GM19463 (cell line): ENCODE measurements around the gene ZNF804B.
A peak's percentile ranks its signal among the peaks of the same experiment; 100 is the strongest.

ENCODE experiments used
- ATAC-seq: cut with Tn5 transposase; IDR thresholded peaks from one replicate; pipeline ENCODE4 v1.9.1; 2021; ENCODE audit warnings: mild to moderate bottlenecking, moderate library complexity; ENCODE audit not compliant: unreplicated experiment

Gene ZNF804B

GRCh38 chr7:88965371-88965770, 205.9 kb downstream of the ZNF804B start:
- no peak for ATAC-seq

DNA sequence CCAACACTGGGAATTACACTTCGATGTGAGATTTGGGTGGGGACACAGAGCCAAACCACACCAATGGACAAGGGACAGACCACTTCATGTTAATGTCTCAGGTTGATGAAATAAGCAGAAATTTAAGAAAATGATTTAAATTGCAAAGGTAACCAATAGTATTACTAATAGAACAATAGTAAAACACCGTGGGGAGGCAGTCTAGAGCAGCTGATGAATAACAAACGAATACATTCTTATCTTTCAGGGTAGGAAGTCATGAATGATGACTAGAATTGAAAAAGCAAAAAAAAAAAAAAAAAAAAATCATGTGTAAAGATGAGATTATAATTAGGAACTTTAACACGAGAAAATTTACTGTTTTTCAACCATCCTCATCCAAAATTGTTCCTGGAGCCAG, 207.9 kb downstream of the ZNF804B start:
- ATAC-seq = no peak

GRCh38 chr7:88969167-88969566, 209.7 kb downstream of the ZNF804B start:
- ATAC-seq = no peak

GRCh38 chr7:88985295-88985694, 225.8 kb downstream of the ZNF804B start:
- no peak for ATAC-seq

- no peak for ATAC-seq
These were observed 241.8 kb downstream of the ZNF804B start for GRCh38 chr7:89001306-89001705.

DNA sequence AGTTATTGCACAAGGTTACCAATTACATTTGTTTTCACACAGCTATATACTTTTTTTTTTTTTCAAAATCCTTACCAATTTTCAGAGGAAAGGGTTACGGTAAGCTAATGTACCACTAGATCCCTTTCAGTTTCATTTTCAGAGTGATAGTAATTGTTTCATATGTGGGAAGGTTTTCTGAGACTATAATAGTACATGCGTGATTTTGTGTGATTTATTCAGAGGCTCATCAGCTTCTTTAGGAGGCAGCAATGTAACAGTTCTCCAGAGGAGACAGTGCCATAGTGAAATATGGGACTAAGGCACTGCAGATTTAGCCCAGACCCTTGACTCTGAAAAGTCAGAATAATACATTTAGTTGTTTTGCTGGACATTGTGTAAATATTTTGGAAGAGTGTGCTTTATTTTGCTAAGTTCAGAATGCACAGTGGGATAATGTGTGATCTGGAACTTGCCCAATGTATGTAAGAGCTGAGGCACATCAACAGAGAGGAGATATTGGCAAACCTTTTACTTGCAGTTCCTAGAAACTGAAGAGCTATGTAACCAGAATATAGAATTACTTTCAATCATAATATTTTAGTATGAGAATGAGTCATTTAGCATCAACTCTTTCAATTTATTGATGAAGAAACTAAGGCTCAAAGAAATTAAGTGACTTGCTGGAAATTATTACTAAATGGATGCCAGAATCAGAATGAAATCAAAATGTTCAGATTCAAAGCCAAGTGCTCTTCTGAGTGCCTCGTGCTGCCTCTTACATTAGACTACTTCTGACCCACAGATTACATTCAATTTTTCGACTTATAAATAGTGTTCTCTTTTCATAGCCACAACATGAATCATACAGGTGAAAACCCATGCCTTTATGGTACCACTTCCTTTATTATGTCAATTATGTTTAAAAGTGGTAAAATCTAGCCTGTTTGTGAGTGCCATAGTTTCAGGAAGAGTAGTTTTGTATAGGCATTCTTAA, 243.8 kb downstream of the ZNF804B start:
- ATAC-seq = peak; percentile 71

DNA sequence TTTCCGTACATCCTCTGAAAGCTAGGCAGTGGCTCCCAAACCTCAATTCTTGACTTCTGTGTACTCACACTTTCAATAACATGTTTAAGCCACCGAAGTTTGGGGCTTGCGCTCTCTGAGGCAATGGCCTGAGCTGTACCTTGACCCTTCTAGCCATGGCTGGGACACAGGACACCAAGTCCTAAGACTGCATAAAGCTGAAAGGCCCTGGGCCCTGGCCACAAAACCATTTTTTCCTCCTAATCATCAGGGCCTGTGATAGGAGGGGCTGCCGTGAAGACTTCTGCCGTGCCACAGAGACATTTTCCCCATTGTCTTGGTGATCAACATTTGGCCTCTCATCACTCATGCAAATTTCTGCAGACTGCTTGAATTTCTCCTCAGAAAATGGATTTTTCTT, 252.5 kb downstream of the ZNF804B start:
- no peak for ATAC-seq

DNA sequence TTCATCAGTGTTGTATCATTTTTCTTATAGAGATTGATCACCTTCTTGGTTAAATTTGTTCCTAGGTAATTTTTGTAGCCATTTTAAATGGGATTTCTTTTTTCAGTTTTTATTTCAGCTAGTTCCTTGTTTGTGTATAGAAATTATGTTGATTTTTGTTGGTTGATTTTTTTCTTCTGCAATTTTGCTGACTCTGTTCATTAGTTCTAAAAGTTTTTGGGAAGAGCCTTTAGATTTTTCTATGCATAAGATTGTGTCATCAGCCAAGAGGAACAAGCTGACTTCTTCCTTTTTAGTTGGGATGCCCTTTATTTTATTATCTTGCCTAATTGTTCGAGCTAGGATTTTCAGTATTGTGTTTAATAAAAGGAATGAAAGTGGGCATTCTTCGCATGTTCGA, 258.2 kb downstream of the ZNF804B start:
- no peak for ATAC-seq

DNA sequence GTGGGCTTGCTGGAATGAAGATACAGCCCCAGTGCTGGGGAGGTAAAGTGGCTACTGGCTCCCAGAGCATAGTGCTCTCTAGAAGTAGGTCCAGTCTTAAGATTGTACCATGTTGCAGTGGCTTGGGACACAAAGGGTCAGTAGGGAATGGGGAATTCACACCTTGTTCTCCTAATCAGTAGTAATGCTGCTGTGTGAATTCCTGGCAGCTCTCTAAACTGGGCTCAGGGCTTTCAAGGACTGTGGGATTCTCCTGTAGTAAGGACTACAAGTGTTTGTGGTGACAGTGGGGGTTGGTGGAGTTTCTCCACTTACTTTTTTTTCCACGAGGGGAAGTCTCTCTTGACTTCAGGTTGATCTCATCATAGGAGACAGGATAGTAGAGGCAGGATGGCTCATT, 262.2 kb downstream of the ZNF804B start:
- no peak for ATAC-seq

DNA sequence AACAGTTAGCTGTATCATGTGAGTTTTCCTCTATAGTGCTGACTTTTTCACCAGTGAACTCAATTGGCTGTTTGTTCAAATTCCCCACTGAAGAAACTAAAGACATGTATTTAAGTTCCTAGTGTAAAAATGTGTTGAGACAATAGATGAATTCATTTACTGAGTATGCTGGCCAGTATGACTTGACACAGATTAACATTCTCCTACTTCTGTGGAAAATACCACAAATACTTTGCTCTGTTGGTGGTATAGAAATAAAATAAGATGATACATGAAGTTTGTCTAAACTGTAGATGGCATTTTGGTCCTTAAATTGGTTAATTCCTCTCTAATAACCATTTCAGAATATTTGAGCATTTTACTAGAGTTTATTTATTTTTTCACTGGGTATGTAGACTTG, 263.7 kb downstream of the ZNF804B start:
- ATAC-seq = no peak

- no peak for ATAC-seq
These were observed 264.4 kb downstream of the ZNF804B start for GRCh38 chr7:89023877-89024276.

DNA sequence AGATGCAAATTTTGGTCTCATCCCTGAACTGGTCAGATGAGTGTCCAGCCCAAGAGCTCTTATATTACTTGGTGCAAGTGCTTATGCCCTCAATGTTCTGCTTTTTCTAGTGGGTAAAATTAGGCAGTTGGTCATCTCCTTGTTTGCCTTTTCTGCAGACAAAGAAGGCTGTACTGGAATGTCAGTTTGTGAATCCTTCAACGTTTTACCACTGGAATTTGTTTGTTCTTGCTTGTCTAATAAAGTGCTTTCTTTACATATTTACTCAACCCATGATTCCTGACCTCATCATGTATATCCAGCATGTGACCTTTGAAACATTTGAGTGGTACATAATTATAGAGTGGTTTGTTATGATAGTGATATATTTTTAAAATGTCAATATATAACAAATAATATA, 268.3 kb downstream of the ZNF804B start:
- no peak for ATAC-seq

DNA sequence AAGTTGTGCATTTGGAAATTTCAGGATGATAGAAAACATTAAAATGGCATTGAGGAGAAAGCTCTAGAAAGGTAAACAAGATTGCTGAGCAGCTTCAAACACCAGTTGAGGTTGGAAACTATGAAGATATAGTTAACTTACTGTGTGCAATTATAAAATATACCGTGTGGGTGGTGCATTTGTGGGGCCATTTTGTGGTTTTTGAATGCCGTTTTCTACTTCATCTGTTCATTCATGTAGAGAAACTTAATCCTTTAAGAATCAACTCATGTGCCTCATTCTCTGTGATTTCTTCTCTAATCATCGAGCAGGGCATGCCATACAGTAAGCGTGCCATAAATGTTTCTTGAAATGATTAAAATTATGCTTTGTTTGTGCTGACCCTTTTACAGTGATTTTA, 268.8 kb downstream of the ZNF804B start:
- no peak for ATAC-seq

DNA sequence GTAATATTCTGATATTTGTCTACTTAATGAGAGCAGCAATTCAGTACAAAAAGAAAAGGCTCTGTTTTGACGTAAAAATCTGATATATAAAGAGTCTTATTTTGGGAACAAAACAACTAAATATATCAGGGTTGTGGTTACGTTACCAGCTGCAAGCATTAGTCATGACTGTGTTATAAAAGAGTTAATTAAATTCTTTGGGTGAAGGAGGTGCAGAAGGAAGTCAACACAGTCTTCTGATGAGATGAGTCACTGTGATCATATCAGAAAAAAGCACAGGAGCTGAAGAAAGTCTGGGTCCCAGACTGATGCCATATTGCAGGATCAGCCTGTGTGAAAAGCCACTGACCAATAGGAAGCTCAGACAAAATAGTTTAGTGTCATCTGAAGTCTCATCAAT, 270.4 kb downstream of the ZNF804B start:
- ATAC-seq = peak; percentile 58

GRCh38 chr7:89041240-89041639, 281.7 kb downstream of the ZNF804B start:
- no peak for ATAC-seq

GRCh38 chr7:89042940-89043339, 283.4 kb downstream of the ZNF804B start:
- no peak for ATAC-seq

DNA sequence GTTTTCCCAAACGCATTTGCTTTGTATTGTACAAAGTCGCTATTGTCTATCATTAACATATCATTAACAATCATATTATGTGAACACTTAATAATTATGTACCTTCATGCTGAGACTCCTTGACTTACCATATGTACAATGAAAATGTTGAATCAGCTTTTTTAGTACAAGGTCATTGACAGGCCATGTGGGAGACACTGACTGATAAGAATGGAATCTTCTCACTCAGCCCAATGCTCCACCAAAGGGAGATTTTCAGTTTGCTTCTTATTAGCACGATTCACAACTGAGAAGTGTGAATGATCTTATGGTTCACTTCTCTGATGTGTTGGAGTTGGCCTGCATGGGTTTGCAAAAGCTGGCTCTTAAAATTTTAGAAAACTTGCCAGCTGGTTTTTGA, 289.5 kb downstream of the ZNF804B start:
- ATAC-seq = peak; percentile 62

- ATAC-seq = no peak
These were observed 293.6 kb downstream of the ZNF804B start for GRCh38 chr7:89053130-89053529.

GRCh38 chr7:89054361-89054760, 294.9 kb downstream of the ZNF804B start:
- no peak for ATAC-seq

GRCh38 chr7:89060234-89060633, 300.7 kb downstream of the ZNF804B start:
- no peak for ATAC-seq

DNA sequence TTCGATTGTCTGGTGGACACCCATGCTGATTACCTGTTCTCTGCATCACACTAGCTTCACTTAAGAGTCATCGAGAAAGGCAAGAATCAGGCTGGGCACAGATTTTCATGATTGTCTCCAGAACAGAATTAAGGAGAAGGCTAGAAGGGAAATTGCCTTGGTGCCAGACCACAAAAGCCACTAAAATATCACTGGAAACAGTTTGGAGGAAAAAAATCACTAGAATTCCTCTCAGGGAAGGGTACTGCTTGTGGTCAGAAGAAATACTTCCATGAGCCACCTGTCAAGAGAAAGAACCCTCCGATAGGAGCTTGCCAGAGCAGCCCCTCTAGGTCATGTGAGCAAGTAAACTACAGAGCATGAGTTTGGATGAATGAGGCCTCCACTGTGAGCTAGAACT, 305.3 kb downstream of the ZNF804B start:
- no peak for ATAC-seq

- no peak for ATAC-seq
These were observed 307.5 kb downstream of the ZNF804B start for GRCh38 chr7:89067048-89067447.

GRCh38 chr7:89072081-89072480, 312.6 kb downstream of the ZNF804B start:
- no peak for ATAC-seq
